MG63 (cell line): ENCODE data around the gene DNAI4. TPM values are rescaled to one million over a fixed set of nuclear protein-coding genes. Genes with fewer than 3 reads are reported as not detected.

ENCODE experiments used
- total RNA-seq: library from RNA; depleted of rRNA; stranded (reverse); fragments of >200 nt; shearing (Covaris generic); gene quantifications from 2 replicates; pipeline ENCODE4 v1.2.3, GENCODE V29; 2014; ENCODE audit warnings: low replicate concordance; rRNA removed

Gene DNAI4
- total RNA-seq, 1 experiment from 2014 or later = 0.10 TPM

Other genes starting within 250 kb of the DNAI4 start
- not detected in 2 replicates for gene DYNLT5, start 172.4 kb downstream of the DNAI4 start, total RNA-seq
- not detected in 2 replicates for gene INSL5, start 123.6 kb downstream of the DNAI4 start, total RNA-seq
- 11.3 and 20.6 TPM in 2 replicates for gene MIER1, start 134 bp upstream of the DNAI4 start, total RNA-seq
- 4.1 and 4.3 TPM in 2 replicates for gene SLC35D1, start 129.3 kb upstream of the DNAI4 start, total RNA-seq
- not detected in 2 replicates for gene C1orf141, start 210.1 kb upstream of the DNAI4 start, total RNA-seq
- gene IL23R, start 241.6 kb upstream of the DNAI4 start, total RNA-seq = not detected in 2 replicates